SHP77 treated with DMSO at 0.1 percent for 48 hours (cell line): Measurements from ENCODE around the gene CMIP.
"Not testable (repeated sequence)": the region's sequence is repeated elsewhere in the genome, so short reads cannot be mapped to it uniquely, and the experiment has no call there.

Experiments
- DNase-seq: peaks from one replicate; lab custom pipeline; 2025; lab: John Stamatoyannopoulos, UW

Gene CMIP

GRCh38 chr16:81517629-81518438, 73.2 kb downstream of the CMIP start:
- DNase-seq, result no peak

- DNase-seq, result no peak
Observed at GRCh38 chr16:81518439-81518757, 73.8 kb downstream of the CMIP start.

- no peak for DNase-seq
Observed at GRCh38 chr16:81519301-81520150, 74.9 kb downstream of the CMIP start.

GRCh38 chr16:81520151-81520470, 75.5 kb downstream of the CMIP start:
- DNase-seq, result no peak

- DNase-seq, result no peak
Observed at GRCh38 chr16:81520560-81521135, 76.0 kb downstream of the CMIP start.

GRCh38 chr16:81521141-81521626, 76.6 kb downstream of the CMIP start:
- no peak for DNase-seq

GRCh38 chr16:81522108-81522701, 77.6 kb downstream of the CMIP start:
- no peak for DNase-seq

GRCh38 chr16:81522851-81523250, 78.2 kb downstream of the CMIP start:
- not testable (repeated sequence) for DNase-seq

GRCh38 chr16:81523387-81524115, 78.9 kb downstream of the CMIP start:
- DNase-seq, result no peak

- DNase-seq, result no peak
Observed at GRCh38 chr16:81524382-81524781, 79.8 kb downstream of the CMIP start.

- not testable (repeated sequence) for DNase-seq
Observed at GRCh38 chr16:81524885-81525284, 80.3 kb downstream of the CMIP start.

GRCh38 chr16:81526199-81526598, 81.6 kb downstream of the CMIP start:
- no peak for DNase-seq

GRCh38 chr16:81526935-81527334, 82.3 kb downstream of the CMIP start:
- no peak for DNase-seq

GRCh38 chr16:81527477-81528178, 83.0 kb downstream of the CMIP start:
- DNase-seq, result no peak

GRCh38 chr16:81528256-81528655, 83.6 kb downstream of the CMIP start:
- DNase-seq, result no peak

GRCh38 chr16:81530296-81530721, 85.7 kb downstream of the CMIP start:
- no peak for DNase-seq

GRCh38 chr16:81530814-81531213, 86.2 kb downstream of the CMIP start:
- DNase-seq, result no peak

GRCh38 chr16:81531419-81531821, 86.8 kb downstream of the CMIP start:
- no peak for DNase-seq

- no peak for DNase-seq
Observed at GRCh38 chr16:81532491-81533174, 88.0 kb downstream of the CMIP start.

- DNase-seq, result no peak
Observed at GRCh38 chr16:81533175-81533507, 88.5 kb downstream of the CMIP start.
